ENCODE measurements around the gene MZT2A.
"Not testable (repeated sequence)": the region's sequence is repeated elsewhere in the genome, so short reads cannot be mapped to it uniquely, and the experiment has no call there.

The MZT2A gene

DNA sequence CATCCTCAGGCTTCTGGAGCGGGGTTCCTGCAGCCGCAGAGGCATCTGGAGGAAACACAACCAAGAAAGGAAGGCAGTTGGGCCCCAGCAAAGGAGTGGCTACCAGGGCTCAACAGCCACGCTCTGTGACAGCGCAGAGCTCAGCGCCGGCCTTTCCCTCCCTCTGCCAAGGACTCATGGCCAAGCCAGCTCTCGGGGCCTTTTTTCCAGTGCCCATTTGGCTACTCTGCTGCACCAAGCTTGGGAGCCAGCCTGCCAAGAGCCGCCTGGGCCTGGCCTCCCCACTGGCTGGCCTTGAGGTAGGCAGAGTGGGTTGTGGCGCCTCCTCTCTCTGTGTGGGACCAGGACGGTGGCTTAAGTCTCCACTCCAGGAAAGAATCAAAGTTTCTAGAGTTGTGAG is 28.3 kb upstream of the MZT2A start:
- no peak for DNase-seq (ENCODE audit: low read depth)

DNA sequence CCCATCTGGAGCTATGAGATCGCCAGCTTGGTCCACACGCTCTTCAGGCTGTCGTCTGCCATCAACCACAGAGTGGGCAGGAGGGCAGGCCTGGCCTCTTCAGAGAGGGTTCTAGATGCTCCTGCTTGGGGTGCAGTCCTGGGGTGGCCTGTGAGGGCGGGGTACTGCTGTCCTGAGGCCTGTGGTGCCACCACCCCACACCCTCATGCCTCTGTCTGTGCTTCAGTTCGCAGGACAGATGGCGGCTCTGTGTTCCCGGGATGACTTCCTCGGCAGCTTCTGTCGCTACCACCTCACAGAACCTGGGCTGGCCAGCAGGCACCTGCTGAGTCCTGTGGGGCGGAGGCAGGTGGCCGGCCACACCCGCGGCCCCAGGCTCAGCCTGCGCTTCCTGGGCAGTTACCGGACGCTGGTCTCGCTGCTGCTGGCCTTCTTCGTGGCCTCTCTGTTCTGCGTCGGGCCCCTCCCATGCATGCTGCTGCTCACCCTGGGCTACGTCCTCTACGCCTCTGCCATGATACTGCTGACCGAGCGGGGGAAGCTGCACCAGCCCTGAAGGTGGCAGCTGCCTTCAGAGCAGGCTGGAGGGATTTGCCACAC is 27.8 kb upstream of the MZT2A start:
- DNase-seq (ENCODE audit: low read depth): not testable (repeated sequence)

DNA sequence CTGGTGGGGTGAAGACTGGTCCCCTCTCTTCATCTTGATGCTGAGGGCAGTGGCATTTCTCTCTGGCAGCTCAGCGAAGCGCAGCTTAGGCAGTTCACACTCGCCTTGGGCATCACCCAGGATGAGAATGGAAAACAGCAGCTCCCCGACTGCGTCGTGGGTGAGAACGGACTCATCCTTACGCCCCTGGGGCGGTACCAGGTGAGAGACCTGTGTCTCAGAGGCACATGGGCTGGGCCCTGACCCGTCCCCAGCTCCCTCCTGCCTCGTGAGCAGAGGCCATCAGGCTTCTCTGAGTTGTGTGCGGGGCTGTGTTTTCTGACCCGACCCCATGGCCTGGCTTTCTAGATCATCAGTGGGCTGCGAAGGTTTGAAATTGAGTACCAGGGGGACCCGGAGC is 27.3 kb upstream of the MZT2A start:
- no peak for DNase-seq (ENCODE audit: low read depth)

DNA sequence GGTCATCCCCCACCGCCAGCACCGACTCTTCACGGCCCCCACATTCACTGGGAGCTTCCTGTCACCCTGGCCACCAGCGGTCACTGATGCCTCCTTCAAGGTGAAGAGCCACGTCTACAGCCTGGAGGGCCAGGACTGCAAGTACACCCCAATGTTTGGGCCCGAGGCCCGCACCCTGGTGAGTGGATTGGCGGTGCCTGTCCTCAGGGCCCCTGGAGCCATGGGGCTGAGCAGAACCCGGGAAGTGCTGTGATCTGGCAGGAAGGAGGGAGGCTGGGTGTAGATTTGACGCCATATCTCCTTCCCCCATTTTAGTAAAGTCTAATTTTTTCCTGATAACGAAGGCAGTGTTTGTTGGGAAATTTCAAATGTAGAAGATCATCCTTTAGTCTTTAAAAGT is 26.3 kb upstream of the MZT2A start:
- not testable (repeated sequence) for DNase-seq (ENCODE audit: low read depth)

DNA sequence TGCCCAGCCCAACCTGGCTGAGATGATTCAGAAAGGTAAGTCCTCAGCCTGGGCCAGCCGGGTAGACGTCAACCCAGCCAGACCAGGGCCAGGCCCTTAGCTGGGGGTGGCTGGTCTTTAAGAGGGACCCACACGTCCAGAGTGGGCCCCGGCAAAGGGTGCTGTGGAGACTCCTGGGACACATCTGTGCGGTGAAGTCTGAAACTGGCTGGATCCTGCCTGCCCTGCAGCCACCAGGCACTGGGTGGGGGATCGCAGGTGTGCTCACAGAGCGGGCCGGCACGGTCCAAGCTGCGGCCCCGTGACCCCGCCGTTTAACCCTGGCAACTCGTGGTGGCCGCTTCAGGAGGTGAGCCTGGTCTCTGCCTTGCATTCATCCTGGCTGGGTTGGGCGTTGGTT is 25.7 kb upstream of the MZT2A start:
- not testable (repeated sequence) for DNase-seq (ENCODE audit: low read depth)

DNA sequence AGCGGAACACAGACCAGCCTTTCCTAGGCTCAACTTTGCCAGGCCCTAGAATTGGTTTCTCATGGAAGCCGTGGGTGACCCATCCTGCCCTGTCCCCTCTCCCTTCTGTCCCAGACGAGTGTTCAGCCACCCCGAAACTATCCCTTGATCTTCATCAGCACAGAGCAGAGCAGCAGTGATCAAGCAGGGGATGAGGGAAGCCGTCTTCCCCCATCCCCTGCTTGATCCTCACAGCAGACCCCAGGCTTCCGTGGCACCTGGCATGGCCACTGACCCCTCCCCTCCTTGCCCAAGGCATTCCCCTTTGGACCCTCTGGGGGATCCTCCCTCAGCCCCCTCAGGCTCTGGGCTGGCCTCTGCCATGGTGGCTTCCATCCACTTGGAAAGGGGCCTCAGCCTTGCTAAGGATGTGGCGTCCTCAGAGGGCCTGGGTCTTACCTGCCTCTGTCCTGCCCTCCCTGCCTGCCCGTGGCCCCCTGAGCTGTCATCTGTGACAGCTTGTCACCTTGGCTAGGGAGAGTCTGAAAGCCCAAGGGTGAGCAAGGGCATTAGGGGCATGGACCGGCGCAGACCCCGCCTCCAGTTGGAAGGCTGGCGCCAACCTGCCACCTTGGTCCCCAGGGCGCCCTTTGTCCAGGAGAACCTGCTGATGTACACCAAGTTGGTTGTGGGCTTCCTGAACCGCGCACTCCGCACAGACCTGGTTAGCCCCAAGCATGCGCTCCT is 25.1 kb upstream of the MZT2A start:
- DNase-seq (ENCODE audit: low read depth): no peak

DNA sequence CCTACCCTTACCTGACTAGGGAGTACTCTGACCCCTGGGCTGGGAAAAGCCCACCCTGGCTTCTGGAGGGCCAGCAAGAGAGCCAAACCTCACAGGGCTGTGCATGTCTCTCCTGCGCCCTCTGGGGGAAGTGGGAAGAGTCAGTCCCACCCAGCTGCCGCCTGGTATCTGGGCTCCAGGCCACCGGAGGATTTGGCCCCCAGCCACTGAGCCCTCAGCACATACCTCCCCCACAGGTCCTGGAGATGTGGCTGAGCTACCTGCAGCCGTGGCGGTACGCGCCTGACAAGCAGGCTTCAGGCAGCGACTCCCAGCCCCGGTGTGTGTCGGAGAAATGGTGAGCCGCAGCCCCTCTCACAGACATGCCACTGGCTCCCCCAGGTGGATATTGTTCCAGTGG is 24.4 kb upstream of the MZT2A start:
- not testable (repeated sequence) for DNase-seq (ENCODE audit: low read depth)

DNA sequence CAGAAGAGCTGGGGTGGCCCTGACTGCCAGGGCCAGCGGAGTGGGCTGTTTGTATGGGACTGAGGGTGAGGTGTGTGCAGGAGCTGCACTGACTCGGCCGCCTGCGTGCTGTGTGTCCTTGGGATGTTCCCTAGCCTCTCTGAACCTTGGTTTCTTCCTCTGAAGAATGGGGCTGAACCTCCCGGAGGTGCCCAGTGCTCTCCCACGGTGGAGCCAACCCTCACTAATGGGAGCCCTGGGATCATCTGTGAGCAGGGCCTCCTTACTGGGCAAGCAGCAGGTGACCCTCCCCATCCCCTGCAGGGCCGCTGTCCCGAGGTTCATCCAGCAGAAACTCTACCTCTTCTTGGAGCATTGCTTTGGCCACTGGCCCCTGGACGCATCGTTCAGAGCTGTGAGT is 23.8 kb upstream of the MZT2A start:
- DNase-seq (ENCODE audit: low read depth): no peak

DNA sequence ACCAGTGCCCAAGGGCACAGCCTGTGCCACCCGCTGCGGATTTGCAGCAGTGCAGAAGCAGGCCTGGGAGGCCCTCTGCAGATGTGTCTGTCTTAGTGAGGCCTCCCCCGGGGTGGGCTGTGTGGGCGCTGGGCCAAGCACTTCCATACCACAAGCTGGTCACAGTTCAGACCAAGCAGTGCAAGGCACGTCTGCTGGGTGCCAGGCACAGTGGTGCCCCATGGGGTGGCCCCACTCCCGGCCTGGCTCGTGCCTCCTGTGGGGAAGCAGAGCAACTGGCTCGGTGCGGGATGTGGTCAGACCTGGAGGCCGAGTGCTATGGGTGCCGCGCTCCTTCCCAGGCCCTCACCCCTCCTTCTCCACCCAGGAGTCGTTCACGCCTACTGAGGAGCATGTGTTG is 23.0 kb upstream of the MZT2A start:
- not testable (repeated sequence) for DNase-seq (ENCODE audit: low read depth)

DNA sequence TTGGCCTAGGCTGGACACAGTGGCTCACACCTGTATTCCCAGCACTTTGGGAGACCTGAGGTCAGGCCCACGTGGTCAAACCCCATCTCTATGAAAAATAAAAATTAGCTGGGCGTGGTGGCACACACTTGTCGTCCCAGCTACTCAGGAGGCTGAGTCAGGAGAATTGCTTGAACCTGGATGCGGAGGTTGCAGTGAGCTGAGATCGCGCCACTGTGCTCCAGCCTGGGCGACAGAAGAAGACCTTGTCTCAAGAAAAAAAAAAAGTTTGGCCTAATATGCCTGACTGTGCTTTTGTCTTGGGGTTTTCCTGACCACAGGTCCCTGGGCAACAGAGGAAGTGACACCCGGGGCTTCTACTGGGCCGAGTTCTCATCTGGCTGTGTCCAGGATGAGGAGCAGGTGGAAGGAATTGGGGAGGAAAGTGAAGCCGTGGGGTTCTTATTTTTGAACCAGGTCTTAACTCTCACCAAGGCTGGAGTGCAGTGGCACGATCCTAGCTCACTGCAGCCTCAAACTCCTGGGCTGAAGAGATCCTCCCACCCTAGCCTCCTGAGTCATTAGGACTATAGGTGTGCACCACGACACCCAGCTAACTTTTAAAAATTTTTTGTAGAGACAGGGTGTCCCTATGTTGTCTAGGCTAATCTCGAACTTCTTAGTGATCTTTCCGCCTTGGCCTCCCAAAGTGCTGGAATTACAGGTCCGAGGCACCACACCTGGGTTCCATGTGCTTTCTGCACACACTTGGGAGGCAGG is 22.4 kb upstream of the MZT2A start:
- DNase-seq (ENCODE audit: low read depth): not testable (repeated sequence)

DNA sequence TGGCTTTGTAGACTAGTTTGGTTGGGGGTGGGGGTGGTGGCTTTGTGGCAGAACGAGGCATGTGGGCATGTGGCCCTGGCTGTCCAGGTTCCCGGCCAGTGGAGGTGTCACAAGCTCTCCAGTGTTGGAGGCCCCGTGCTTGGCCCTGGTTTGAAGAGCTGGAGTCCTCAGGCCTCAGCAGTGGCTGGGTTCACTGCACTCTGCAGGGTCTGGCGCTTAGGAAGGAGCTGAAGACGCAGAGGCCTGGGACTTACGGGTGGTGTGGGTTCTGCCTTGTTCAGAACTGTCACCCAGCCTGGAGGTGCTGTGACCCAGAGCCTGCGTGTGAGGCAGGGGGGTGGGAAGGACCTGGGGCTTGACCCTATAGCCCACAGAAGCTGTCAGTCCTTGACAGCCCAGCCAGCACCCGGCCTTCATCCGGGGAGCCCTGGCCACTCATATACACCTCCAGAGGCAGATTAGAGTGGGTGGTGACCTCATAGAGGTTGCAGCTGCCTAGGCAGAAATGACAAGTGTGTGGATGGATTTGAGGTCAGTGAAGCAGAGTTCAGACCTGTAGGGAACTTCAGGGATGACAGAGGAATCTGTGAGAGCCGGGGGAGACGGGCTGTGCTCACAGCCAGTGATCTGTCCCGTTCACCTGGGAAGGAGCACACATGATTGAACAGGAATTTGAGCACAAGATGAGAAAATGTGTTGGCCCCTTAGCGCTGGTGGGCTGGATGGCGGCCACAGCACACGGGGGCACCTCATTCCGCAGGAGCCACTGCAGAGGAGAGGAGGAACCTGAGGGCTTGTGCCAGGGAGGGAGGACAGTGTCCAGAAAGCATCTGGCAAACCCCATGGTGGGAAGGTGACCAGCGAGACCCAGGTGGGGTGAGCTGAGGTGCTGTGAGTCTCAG is 20.0 kb upstream of the MZT2A start:
- not testable (repeated sequence) for DNase-seq (ENCODE audit: low read depth)

DNA sequence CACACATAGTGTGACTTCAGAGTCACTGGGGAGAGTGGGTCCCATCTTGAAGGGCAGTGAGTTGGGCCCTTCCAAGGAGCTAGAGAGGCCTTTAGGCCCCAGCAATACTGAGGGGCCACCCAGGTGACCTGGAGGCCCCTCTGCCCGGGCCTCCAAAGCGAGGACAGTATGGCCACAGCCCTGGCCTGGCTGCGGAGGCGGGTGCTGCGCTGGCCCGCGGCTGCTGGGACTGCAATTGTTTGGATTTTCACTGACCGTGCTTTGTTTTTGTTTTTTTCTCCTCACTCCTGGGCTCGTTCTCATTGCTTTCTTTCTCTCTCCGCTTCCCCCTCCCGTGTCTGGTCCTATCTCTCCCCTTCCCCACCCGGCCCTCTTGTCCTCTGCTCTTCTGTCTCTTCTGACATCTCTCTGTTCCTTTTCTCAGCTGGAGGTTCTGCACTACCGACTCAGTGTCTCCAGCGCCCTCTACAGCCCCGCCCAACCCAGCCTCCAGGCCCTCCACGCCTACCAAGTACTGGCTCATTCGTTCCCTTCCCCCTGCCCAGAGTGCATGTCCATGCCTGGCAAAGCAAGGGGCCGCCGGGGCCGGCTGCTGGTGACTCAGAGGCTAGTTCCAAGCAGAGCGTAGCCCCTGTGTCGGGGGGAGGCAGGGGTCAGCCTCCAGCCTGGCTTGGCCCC is 19.2 kb upstream of the MZT2A start:
- DNase-seq (ENCODE audit: low read depth): not testable (repeated sequence)

DNA sequence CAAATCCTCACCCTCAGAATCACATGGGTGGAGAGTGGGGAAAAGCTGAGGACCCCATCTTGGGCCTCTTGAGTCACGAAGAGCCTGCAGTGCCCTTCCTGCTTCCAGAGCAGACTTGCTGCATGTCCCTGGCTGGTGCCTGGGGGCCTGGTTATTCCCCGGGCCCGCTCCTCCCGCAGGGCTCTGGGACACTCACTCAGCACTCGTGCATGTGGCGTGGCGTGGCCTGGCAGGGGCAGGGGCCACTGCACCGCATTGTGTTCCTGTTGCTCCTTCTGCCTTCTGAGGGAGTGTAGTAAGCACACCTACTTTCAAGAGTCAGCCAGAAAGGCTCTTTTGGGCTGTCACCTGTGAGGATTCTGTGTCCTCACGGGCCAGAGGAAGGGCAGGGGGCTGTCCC is 17.4 kb upstream of the MZT2A start:
- no peak for DNase-seq (ENCODE audit: low read depth)

DNA sequence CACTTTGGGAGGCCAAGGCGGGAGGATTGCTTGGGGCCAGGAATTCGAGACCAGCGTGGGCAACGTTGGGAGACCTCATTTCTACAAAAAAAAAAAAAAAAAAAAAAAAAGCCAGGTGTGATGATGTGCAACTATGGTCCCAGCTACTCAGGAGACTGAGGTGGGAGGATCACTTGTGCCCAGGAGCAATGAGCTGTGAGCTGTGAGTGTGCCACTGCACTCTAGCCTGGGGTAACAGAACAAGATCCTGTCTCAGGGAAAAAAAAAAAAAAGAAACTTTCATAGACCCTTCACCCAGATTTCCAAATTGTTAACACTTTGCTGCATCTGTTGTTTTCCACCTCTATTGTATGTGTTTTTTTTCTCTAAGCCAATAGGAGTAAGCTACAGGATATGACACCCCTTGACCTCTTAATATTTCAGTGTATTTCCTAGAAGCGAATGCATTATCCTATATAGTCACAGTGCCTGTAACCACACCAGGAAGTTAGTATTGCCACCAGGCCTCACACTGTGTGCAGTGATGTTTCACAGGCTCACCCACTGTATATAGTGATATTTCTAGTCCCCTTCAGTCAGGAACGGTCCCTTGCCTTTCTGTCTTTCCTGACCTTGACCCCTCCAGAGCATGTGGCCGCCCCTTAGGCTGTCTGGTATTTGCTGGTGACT is 12.0 kb upstream of the MZT2A start:
- DNase-seq (ENCODE audit: low read depth): not testable (repeated sequence)

DNA sequence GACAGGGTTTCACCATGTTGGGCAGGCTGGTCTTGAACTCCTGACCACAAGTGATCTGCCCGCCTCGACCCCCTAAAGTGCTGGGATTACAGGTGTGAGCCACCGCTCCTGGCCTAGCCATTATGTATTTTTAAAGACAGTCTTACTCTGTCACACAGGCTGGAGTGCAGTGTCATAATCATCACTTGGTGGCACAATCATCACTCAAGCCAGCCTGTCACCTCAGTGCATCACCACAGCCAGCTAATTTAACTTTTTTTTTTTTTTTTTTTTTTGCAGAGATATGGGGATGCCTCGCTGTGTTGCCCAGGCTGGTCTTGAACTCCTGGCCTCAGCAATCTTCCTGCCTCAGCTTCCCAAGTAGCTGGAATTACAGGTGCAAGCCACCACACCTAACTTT is 11.4 kb upstream of the MZT2A start:
- DNase-seq (ENCODE audit: low read depth): not testable (repeated sequence)

DNA sequence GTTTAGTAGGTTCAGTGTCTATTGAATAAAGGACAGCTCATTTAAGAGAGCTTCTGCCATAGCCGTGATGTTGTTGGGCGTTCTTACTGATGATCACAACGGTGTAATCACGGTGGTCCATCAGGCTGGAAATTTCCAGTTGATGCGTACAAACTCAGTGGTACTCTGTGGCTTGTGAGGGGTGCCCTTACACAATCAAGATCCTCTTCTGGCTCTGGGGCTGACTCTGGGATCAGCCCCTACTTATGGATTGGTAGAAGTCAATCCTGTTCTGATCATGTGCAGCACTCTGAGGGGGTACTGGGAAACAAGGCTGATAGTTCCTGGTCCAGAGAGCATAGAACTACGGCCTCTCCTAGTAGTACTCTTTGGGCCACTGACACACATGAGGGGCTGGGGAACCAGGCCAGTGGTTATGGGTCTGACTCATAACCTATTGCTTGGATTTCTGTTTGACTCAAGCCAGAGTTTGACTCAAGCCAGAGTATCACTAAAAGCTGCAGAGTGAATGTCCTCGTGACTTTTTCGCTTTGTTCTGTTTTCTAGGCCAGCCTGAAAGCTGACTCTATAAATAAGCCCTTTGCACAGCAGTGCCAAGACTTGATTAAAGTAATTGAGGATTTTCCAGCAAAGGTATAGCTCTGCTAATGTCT is 6.2 kb upstream of the MZT2A start:
- not testable (repeated sequence) for DNase-seq (ENCODE audit: low read depth)

DNA sequence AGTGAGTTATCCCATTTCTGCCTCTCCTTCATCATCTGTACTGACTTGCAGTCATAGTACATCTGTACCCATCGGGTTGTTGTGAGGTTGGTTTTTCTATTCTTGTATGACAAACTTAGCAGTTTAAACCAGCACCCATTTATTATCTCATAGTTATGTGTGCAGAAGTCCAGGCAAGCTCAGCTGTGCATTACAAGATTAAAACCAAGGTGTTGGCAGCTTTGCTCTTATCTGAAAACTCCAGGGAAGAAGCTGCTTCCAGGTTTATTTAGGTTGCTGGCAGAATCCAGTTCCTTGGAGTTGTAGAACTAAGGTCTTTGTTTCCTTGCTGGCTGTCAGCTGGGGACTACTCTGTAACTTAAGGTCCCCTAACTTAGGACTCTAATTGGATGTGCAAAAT is 3.3 kb upstream of the MZT2A start:
- DNase-seq (ENCODE audit: low read depth): not testable (repeated sequence)

DNA sequence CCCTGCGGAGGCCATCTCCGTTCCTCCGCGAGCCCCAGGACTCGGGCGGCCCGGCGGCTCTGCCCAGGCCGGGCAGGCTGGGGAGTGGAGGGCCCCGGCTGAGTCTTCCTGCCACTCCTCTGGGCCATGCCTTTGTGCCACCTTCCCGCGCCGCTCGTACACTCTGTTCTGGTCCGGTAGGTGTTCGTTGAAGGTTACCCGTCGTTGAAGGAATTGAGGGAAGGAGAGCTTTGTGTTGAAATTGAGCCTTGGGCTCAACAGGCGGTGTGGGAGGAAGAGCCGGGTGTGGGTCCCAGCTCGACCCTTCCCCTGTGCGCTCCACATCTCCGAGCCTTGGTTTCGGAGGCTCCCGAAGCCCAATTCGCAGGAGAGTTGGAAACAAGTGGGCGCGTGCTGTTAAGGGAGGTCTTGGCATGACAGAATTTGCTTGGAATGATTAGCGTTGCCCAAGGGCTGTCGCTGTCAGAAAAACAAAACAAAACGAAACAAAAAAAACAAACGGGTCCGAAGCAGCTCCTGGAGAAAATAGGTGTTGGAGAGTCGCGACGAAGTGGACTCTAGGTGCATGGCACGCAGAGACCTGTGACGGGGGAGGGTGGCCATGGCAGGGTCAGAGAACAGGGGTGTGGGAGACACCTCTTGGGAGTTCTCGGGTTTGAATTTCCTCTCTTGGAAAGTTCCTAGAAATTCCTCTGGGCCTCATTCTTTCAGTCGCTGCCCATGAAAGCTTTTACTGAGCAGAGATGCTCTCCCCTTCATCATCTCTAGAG is 1.2 kb upstream of the MZT2A start:
- DNase-seq (ENCODE audit: low read depth): no peak

DNA sequence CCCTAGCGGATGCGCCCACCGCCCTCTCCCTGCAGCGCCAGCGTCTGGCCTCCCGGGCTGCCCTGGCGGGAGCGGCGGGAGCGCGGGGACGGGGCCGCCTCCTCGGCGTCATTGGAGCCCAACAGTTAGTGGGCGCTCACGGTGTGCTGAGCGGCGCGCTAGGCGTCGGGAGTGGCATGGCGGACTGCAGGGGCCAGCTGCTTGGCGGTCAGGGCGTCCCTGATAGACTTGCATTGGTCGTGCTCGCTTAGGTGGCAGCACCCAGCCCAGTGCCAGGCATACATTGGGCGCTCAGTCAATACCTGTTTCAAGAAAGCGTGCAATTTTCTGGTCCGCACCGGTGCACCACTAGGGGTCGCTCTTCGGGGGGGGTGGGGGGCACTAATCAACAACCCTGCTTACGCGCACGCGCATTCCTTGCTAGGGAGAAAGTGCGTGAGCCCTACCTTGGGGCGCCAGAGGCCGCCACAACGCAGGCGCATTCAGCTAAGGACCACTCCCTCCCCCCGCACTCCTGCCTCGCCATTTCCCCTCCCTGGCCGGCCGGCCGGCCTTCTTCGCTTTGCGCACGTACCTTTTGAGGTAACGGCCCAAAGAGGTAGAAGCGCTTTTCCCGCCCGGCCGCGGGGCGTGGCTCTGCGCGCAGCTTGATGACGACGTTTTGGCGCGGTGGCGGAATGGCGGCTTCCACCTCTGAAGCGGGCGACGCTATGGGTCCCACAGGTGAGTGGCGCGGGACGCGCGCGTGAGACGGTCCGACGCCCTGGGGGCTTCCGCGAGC is 411 bp upstream of the MZT2A start:
- peak; percentile 84 for DNase-seq (ENCODE audit: low read depth)
